DMS53 (cell line): ENCODE results near the gene ERBB4.
"Not testable (repeated sequence)": the region's sequence is repeated elsewhere in the genome, so short reads cannot be mapped to it uniquely, and the experiment has no call there.

Experiments used
- DNase-seq: peaks from one replicate; lab custom pipeline; 2025; lab: John Stamatoyannopoulos, UW

The ERBB4 gene

DNA sequence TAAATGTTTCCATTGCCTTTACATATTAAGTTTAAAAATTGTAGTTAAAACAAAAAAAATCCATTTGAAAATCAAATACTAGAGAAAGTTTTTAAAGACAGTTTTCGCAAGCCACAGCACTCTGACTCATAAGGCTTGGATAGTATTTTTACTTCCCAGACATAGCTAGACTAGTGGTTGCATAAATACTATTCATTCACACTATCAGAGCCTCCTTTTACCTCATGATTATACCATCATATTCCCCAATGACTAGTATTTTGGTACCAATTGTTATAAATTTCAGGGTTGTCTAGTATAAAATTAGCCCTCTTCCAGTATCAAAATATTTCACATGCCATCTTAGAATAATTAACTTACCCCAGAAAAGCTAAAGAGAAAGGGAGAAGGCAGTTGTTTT lies 393.5 kb downstream of the ERBB4 start:
- no peak for DNase-seq

DNA sequence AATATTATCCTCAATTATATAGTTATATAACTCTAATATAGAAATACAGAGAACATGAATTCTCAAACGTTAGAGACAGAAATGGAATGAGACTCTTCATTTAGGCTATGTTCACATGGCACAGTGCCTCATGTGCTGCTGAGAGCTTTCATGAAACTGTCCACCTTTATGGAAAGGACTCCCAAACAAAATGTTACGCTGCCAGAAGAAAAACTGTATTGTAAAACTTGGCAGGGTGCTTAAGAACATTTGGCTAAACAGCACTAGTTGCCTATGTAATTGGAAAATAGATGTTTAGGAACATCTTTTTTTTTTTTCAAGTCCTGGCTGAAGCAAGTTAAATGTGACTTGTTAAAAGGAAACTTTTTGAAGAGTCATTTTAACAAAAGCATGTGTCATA lies 396.0 kb downstream of the ERBB4 start:
- no peak for DNase-seq

- no peak for DNase-seq
These were observed 397.1 kb downstream of the ERBB4 start for GRCh38 chr2:212141499-212141898.

DNA sequence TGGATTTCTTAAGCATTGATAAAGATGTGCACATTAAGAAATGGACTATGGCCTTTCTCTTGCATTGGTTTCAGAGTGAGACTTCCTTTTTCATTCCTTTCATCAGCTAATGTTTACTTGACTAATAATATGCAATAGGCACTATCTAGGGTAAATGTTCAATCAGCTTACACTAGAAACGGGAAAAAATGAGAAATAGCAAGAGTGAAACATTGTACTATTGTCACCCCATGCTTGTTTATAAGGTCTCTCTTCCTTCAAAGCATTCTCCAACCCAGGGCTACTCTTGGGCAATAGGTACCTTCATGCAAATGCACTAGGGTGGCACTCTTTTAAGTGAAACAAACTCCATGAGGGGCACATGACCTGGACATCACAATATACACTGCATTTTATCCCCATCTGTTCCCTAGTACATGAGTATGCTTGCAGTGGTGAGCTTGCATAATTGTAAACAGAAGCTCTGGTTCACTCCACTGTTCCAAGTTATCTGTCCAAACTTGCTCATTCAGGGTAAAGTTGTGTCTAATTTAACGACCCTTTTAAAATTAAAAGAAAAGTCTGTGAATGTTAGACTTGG lies 402.3 kb downstream of the ERBB4 start:
- DNase-seq: peak; percentile 64

GRCh38 chr2:212135739-212136138 lies 402.9 kb downstream of the ERBB4 start:
- DNase-seq: peak; percentile 87

DNA sequence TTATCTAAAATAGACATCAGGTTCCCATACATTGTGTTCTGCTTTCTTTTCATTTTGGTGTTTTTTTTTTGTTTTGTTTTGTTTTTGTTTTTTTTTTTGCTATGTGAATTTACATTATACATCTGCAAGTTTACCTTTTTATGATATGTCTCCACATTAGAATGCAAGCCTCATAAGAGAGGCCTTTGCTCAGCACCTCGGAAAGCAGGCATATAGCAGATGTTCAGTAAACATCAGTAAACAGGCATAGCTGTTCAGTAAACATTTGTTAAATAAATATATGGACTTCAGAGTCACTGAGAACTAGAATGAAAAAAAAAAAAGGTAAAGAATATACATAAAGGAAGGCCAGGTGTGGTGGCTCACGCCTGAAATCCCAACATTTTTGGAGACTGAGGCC lies 405.3 kb downstream of the ERBB4 start:
- DNase-seq: peak; percentile 26

GRCh38 chr2:212124598-212124997 lies 414.0 kb downstream of the ERBB4 start:
- peak; percentile 88 for DNase-seq

DNA sequence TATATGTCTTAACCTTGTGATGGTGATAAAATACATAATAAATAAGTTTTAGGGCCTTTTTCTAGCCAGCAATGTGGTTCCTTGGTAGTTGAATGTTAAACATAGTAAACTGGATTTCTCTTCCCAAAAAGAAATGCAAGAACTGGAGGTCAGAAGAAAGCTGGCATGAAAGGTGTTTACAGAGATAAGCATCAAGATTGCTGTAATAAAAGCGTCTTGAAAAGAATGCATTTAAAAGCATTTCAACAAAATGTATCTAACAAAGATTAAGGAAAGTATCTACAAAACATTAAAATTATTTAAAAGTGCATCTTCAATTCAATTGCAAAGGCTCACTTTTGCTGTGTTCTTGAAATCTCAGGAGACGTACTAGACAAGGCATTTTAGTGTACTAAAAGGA lies 419.0 kb downstream of the ERBB4 start:
- no peak for DNase-seq

DNA sequence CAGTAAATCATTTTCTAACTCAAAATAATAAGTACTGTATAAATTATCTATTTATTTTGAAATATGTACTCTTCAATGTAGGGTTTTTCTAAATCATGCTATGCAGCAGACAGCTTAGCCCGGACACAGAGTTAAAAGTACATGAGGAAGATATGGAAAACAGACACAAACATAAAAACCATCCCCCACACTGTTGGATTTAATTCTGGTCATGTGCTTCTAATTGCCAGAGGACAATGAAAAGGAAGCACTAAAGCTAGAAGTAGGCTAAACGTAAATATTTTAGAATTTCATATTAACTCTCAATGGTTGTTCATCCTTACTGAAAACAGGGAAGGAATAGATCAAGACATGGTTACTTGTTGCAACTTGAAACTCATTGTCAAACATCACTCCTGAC lies 420.7 kb downstream of the ERBB4 start:
- no peak for DNase-seq

GRCh38 chr2:212114489-212114888 lies 424.1 kb downstream of the ERBB4 start:
- no peak for DNase-seq

DNA sequence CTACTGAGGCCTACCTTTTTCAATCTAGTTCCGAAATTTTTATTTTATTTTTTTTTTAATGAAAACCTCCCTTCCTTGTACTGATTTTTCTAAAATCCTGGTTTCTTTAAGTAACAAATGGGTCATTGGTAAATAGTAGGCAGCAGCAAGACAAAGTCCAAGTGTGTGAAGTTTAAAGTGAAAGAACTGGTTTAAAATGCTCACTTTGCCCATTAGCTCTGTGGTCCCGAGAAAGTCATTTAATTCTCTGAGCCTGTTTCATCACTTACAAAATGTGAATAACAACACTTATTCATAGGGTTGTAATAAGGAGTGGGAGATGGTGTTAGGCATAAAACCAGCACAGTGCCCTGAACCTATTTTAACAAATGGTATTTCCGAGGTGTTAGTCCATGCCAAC lies 426.2 kb downstream of the ERBB4 start:
- no peak for DNase-seq

DNA sequence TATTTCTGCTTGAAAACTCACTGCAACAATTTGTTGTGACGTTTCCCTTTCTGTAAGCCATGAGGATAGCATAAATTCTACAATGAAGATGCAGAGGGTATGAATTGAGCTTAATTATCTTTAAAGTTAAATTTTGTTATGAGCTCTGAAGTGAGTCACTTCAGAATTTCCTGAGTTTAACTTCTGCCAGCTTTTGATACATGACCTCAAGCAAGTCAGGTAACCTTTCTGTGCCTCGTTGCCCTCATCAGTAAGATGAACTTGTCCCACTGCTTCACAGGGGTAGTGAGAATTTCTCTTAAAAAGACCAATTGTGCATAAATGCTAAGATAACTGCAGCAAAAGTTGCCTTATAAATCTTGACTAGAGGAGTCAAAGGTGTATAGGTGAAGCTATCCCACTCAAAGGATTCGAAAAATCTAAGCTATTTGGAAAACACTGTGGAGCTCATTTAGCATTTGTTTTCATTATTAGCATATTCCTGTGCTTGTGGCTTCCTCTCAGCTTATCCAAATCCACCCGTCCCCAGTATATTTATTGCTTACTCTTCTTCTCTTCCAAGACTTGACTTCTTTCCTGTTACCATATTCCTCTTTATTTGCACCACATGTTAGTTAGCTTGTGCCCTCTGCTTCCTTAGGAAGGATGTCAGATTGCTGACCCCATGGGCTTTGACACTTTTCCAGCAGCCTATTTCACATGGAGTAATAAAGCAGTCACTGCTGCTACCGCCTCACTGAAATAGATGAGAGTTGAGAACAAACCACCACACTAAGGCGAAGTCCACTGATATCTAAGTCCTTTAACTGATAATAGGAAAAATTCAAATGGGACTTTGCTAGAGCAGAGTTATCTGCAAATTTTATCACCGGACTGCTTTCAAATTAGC lies 428.6 kb downstream of the ERBB4 start:
- DNase-seq: no peak

- no peak for DNase-seq
These were observed 429.4 kb downstream of the ERBB4 start for GRCh38 chr2:212109217-212109616.

DNA sequence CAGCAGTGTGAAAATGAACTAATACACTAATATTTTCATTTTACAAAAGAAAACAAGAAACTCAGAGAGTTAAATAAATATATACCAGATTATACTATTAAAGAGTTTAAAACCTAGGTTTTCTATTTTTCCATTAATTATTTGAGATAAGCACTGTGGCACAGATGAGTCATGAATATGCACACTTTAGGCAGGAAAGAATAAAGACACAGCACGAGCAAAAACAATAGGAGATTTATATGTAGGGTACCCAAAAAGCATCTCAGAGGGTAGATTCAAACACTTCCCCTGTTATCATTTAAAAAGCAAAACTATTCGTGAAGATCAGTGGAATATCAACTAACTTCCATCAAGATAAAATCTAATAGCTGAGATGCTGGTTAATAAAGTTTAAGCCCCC lies 430.6 kb downstream of the ERBB4 start:
- DNase-seq: no peak

DNA sequence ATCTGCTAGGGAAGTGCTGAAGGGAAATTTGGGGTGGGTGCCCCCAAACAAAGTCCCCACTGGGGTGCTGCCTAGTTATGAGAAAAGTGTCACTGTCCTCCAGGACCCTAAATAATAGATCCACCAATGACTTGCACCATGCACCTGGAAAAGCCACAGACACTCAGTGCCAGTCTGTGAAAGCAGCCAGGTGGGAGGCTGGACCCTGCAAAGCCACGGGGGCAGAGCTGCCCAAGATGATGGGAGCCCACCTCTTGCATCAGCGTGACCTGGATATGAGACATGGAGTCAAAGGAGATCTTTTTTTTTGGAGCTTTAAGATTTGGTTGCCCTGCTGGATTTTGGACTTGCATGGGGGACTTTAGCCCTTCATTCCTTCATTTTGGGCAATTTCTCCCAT lies 431.6 kb downstream of the ERBB4 start:
- no peak for DNase-seq

DNA sequence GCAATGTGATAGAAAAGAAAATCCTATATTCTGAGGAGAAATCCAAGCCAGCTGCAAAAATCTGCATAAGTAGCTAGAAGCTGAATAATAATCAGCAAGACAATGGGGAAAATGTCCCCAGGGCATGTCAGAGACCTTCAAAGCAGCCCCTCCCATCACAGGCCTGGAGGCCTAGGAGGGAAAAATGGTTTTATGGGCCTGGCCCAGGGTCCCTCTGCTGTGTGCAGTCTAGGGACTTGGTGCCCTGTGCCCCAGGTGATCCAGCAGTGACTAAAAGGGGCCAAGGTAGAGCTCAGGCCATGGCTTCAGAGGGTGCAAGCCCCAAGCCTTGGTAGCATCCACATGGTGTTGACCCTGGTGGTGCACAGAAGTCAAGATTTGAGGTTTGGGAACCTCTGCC lies 432.1 kb downstream of the ERBB4 start:
- DNase-seq: not testable (repeated sequence)

DNA sequence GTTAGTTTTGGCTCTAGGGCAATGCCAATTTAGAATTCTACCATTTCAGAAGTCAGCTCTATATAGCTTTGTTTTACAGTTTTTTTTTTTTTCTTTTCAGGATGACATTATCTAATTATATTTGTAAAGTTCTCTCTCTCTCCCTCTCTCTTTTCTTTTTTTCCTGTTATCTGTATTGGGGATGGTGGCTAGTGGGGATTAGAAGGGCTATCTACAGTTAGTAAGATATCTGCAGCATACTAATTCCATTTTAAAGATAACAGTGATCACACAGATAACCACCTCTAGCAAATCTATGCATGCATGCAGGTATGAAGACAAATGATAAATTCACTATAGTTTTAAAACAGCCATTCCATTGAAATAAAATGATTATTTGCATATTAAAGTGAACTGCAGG lies 438.9 kb downstream of the ERBB4 start:
- DNase-seq: no peak

DNA sequence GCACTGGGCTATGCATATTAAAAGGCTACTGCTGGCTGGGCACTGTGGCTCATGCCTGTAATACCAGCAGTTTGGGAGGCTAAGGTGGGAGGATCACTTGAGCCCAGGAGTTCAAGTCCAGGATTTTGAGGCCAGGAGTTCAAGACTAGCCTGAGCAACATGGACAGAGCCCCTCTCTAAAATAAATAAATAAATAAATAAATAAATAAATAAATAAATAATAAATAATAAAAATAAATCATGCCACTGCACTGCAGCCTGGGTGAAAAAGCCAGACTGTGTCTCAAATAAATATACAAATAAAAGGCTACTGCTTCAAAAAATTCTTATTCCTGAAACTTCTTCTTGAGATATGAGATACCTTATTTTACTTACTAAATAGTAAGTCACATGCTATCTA lies 439.6 kb downstream of the ERBB4 start:
- no peak for DNase-seq

GRCh38 chr2:212097001-212097400 lies 441.6 kb downstream of the ERBB4 start:
- no peak for DNase-seq

DNA sequence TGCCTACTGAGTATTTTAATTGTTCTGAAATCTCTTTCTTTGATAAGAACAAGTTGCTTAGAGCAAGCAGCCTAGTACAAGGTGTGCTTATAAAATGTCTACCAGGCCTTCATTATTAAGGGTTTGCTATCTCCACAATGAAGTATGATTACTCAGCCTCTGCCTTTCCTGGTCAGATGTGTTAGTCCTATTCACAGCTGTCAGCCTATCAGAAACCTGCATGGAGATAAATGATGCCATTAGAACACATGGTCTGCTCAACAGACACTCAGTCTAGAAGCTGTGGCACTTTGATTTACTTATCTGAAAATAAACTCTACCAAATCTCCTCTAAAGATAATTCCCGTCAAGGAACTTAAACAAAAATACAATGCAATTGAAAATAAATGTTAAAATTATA lies 448.7 kb downstream of the ERBB4 start:
- peak; percentile 6 for DNase-seq

DNA sequence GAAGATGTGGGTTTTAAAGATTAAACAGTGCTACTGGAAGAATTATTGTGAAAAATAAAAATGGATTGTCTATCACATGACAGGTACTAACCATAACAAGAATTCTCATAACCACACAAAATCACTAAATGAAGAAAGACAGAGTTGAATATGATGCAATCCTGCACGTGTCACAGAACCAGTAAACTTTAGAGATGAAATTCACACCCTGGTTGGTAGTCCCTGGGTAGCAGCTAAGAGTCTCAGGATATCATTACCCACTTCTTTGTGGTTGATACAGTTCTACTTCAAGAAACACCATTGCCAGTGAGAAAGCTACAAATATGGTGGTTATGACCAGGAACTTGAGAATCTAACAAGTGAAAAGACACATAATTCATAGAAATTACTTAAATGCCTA lies 450.2 kb downstream of the ERBB4 start:
- no peak for DNase-seq

GRCh38 chr2:212083492-212083891 lies 455.1 kb downstream of the ERBB4 start:
- DNase-seq: no peak

DNA sequence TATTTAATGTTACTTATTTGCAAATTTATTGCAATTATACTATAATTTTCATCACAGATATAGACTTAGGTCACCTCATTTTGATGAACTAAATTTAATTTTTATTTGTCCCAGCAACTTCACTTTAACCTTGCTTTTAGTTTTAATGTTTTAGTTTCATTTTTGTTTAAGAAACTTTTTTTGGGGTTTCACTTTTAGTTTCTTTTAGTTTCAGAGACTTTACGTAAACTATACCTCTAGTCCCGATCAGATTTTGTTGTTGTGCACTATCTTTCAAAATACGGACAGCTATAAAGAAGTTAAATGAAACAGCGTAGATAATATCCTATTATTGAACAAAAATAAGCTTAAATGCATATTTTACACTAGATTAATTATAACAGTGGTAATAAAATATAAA lies 460.5 kb downstream of the ERBB4 start:
- DNase-seq: no peak

DNA sequence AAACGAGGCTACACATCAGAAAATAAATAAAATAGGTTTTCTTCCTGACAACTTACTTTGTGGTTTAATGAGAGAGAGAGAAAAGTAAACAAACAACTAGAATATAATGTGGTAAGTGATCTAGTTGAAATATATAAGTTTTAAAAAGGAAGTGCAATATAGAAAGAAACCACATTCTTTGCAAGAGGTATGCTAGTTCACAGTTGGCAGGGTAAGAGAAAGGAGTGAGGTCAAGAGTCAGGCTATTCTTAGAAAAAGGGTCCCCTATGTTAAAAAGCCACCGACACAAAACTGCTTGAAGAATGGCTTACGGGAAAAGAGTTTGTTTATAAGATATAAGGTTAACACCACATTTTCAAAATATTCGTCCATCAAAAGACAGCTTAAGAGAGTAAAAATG lies 462.1 kb downstream of the ERBB4 start:
- no peak for DNase-seq
